Occipital lobe (tissue), 2 donors: Measurements from ENCODE around the gene NUDT16. TPM values are rescaled to one million over a fixed set of nuclear protein-coding genes. Genes with fewer than 3 reads are reported as not detected.
"Not testable (repeated sequence)": the region's sequence is repeated elsewhere in the genome, so short reads cannot be mapped to it uniquely, and the experiment has no call there.

Experiments used
- DNase-seq: peaks from one replicate; lab custom pipeline; 2025; lab: John Stamatoyannopoulos, UW
- total RNA-seq: library from RNA; depleted of rRNA; stranded (reverse); fragments of >200 nt; gene quantifications from one replicate; pipeline ENCODE4 v1.2.3, GENCODE V29; 2014

NUDT16 gene
- total RNA-seq = 15.9 TPM

DNA sequence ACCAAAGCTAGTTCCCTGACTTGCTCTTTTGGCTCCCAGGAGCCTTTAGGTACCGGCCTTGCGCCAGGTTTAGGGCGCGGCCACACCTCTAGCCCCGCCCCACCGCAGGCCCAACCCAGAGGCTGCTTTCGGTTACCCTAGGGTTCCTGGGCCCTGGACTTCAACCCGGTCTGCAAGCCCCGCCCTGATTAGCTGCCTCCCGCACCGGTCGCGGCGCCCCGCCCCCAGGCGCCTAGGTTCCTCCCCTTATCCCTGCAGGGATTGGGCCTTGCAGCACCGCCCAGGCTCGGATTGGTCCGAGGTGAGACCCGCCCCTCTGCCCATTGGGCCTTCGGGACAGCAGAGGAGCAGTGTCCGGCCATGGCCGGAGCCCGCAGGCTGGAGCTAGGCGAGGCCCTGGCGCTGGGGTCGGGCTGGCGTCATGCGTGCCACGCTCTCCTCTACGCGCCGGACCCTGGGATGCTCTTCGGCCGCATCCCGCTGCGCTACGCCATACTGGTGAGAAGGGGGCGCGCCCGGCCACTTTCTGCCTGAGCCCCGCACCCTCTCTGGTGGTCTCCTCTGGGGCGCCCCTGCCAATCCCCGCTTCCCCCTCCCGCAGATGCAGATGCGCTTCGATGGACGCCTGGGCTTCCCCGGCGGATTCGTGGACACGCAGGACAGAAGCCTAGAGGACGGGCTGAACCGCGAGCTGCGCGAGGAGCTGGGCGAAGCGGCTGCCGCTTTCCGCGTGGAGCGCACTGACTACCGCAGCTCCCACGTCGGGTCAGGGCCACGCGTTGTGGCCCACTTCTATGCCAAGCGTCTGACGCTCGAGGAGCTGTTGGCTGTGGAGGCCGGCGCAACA lies at the start of gene NUDT16:
NUDT16 (plus strand) TSS at position 330 of the 847 bp plus-strand sequence; CDS start at position 361, 31 bp downstream.
- DNase-seq = peak; percentile 99

DNA sequence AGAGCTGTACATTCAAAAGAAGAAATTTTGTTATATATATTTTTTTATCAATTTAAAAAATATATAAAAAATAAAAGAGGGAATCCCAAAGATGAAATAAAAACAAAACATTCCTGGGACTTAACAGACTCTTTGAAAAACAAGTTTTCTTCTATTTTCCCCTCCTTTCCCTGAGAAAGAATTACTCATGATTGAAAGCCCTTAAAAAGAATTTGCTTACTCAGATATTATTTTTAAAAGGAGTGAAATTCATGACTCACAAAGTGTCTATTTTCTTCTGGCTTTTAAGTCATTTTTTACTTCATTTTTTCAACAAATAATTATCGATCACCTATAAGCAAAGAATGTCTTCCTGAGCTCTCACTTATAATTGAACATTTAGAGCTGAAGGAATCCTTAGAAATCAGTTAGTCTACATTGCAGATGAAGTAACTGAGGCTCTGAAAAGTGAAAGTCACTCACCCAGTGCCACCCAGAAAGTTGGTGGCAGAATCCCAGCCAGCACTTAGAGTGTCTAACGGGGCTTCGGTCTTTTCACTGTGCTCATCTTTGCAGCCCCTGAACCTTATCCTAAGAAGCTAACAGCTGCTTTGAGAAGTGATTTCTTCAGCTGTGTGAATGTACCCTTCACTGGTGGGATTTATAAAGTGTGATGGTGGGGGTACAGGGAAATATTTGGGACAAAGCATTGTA lies 42.5 kb upstream of the NUDT16 start:
- no peak for DNase-seq

DNA sequence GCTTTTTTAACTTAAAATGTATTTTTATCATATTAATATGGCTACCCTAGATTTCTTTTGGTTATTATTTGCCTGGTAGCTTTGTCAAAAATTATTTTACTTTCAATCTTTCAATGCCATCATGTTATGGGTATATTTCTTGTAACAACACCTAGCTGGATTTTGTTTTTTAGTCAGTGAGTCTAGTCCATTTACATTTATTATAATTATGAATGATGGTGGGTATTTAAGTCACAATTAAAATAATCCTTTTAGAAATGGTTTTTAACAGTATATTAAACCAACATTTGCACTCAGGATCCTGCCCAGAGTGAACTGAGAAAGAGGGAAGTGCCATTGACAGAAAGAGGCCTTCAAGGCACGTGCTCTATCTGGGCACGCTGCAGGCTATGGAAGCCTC lies 39.8 kb upstream of the NUDT16 start:
- DNase-seq = no peak

DNA sequence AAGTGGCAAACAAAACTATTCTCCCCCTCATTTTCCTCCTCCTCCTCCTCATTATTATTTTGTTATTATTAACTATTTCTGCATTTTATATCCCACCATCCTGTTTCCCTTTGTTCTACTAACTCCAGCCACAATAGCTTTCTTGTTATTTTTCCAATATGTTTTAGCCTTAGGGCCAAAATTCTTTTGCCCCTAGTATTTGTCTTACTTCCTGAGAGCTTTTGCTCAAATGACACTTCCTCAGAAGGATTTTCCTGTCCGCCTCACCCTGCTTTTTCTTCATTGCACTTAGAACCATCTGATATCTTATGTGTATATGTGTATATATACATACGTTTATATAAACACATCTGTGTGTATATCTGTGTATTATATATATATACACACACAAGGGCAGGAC lies 32.7 kb upstream of the NUDT16 start:
- no peak for DNase-seq

DNA sequence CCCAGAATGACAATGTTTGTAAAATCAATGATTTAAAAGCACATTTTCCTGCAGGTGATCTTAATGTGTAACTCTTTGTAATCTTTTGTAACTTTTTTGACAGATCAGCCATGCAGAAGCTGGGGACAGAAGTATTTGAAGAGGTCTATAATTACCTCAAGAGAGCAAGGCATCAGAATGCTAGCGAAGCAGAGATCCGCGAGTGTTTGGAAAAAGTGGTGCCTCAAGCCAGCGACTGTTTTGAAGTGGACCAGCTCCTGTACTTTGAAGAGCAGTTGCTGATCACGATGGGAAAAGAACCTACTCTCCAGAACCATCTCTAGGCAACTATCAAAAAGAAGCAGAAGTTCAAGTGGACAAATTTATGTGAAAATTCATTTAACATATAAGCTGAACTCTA lies 32.1 kb upstream of the NUDT16 start:
- no peak for DNase-seq

DNA sequence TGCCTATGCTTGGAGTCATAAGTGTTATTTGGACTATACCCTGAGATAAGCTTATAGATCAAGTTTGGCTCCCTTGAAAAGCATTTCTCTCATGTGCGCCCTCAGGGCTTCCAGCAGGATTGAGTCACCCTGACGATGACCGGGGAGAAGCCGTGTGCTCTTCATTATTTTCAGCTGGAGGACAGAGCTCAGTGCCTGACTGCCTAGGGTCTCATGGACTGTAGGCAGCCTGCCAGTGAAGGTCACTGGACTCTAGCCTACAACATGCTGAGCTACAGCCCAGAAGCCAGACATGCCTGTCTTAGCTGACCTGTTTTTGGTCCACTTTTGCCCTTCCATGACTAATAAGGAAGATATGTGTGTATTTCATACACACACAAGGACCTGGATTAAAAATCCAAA lies 31.6 kb upstream of the NUDT16 start:
- DNase-seq = no peak

DNA sequence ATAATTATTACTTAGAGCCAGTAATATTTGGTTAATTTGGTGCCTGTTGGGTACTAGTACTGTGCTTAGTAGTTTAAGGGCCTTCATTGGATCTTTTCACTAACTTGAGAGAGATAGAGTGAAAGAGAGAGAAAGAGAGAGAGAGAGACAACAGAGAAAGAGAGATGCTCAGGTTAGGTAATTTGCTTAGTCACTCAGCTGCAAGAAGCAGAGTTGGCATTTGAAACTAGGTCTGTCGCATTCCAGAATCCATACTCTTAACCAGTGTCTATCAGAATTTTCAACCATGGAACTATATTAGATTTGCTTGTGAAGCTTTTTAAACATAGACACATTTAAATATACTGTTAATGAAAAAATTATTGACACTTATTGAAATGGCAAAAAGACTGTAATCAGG lies 31.1 kb upstream of the NUDT16 start:
- no peak for DNase-seq

DNA sequence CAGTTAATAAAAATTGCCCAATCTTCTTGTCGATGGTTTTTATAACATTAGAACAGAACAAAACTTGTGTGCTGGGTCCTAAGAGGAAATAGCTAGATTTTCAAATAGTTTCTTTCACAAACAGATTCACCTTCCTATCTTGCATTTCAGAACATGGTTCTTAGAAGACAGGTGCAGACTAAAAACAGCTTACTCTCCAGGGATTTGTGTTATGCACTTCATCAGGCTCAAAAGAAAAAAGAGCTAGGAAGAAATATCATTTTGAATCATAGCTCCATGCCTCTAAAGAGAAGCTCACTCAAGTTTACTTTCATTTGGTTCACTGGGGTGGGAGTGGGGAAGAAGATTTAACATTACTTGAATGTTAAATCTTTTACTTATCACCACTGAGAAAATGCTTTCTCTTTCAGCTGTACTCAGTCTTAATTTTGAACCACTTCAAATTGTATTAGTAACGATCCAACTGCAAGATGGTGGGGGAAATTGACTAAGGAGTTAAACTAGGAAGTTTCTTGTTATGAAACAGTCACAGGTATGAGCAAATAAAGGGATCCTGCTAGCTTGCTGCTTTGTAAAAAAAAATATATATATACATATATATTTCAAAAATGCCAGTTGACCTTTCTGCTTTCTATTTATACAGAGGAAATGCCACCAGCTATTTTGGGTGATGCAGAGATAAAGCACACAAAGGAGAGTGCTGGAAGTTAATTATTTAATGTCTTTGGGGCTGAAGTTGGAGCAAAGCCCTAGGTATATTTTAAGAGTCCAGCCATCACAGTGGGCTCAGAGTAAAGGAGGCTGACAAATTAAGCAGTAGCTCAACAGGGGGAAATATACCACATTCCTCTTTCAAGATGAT lies 28.3 kb upstream of the NUDT16 start:
- DNase-seq = no peak

DNA sequence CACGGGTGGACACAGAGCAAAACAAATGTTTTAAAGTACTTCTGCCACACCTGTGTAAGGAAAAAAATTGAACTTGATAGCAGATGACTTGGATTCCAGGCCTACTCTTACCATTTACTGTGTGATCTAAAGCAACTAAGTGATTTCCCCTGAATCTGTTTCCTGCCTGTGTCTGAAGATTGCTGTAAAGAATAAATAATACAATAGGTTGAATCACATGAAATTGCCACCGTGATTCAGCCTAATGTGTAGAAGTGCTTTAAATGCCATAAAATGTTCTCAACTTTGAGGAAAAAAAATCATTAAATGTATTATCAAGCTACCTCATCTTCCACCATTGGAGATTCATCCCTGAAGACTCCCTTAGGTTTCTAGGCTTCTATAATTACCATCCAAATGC lies 27.6 kb upstream of the NUDT16 start:
- no peak for DNase-seq

DNA sequence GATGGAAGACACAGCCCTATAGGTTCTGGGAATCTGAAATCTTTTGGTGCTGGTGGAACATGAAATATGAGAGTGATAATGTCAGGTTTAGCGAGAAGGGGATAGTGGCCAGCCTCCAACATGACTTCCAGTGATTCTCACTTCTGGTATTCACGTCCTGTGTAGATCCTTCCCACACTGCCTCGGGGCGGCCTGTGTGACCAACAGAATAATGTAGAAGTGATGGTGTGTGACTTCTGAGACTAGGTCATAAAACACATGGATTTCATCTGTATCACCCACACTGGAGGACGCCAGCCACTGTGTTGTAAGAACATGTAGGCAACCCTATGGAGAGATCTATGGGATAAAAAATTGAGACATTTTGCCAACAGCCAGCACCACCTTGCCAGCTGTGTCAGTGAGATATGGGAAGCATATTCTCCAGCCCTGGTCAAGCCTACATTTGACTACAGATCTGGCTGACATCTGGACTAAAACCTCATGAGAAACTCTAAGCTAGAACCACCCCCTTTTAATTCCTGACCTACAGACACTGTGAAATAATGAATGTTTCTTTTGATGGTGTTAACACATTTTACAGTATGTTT lies 25.5 kb upstream of the NUDT16 start:
- DNase-seq = no peak

DNA sequence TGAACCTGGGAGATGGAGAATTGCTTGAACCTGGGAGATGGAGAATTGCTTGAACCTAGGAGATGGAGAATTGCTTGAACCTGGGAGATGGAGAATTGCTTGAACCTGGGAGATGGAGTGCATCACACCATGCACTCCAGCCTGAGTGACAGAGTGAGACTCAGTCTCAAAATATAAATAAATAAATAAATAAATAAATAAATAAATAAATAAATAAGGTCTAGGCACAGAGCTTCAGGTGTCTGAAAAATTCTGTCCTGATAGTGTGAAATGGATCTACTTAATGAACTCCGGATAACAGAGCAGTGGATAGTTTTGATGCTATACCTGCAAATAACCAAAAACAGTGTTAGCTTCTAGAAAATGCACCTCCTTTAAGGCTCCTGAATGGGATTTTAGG lies 24.3 kb upstream of the NUDT16 start:
- DNase-seq = no peak

DNA sequence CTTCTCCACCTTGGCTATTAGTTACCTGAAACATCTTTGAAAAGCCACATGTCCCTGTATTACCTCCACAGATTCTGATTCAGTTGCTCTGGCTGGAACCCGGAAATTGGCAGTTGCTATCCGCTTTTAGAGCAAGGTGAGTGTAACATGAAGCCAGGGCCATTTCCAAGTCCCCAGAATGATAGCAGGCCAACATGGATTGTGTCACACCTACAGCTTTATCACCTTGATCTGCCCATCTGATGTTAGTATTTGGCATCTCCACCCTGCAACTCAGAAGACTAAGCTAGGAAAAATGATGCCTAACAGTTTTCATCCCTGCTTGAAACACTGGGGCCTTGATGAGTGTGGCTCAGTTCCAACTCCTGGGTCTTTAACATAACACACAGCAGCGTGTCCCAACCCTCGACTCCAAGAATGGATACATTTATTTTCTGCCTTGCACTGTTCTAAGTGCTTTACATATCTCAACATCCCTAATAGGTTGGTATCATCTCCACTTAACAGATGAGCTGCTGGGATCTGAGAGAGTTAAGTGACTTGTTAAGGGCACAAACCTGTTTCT lies 21.3 kb upstream of the NUDT16 start:
- peak; percentile 4 for DNase-seq

DNA sequence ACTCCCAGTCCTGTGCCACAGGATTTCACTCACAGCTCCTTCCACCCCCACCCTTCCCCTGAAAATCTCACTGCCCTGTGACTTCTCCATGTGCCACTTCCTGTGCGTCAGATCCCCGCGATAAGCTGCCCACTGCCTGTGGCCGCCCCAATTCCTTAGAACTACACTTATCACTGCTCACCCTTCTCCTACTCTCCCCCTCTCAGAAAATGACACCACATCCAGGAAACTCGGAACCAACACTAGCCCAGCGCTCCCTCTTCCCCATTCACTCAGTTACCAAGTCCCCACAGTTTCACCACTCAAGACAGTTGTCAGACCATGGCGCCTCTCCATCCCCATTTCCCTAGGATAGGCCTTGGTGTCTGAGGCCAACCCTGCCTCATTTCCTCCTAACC lies 20.5 kb upstream of the NUDT16 start:
- peak; percentile 12 for DNase-seq

DNA sequence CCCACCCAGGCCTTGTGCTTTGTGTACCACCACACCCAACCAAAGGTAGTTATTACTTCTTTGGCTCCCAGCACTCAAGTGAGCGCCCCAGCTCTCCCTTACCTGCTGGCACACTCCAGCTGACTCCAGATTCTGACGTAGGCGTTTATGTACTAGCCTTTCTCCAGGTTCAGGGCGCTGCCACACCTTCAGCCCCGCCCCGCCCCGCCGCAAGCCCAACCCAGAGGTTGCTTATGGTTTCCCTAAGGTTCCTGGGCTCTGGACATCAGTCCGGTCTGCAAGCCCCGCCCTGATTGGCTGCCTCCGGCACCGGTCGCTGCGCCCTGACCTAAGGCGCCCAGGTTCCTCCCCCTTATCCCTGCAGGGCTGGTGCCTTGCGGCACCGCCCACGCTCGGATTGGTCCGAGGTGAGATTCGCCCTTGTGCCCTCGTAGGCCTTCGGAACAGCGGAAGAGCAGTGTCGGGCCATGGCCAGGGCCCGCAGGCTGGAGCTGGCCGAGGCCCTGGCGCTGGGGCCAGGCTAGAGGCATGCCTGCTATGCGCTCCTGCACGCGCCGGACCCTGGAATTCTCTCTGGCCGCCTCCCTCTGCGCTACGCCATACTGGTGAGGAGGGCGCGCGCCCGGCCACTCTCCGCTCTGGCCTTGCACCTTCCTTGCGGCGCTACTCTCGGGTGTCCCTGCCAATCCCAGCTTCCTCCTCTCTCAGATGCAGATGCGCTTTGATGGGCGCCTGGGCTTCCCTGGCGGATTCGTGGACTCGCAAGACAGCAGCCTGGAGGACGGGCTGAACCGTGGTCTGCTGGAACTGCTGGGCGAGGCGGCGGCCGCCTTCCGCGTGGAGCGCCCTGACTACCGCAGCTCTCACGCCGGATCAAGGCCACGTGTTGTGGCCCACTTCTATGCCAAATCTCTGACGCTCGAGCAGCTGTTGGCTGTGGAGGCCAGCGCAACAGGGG lies 19.8 kb upstream of the NUDT16 start:
- DNase-seq = peak; percentile 66

DNA sequence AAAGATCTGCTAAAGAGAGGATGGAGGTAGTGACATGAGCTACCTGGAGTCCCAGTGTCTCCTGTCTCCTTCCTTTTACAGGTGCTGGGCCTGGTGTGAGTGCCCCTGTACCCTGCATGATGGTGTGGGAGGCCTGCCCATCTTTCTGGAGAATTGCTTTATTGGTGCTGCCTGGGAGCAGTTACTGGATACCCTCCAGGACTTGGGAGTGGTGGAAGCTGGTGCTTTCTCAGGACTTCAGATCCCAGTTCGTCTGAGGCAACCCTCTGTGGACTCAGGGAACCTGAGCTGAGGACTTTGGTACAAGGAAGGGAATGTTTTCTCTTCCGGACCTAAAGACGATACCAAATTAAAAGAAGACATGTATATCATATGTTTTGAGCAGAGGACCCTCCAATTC lies 18.3 kb upstream of the NUDT16 start:
- DNase-seq = no peak

DNA sequence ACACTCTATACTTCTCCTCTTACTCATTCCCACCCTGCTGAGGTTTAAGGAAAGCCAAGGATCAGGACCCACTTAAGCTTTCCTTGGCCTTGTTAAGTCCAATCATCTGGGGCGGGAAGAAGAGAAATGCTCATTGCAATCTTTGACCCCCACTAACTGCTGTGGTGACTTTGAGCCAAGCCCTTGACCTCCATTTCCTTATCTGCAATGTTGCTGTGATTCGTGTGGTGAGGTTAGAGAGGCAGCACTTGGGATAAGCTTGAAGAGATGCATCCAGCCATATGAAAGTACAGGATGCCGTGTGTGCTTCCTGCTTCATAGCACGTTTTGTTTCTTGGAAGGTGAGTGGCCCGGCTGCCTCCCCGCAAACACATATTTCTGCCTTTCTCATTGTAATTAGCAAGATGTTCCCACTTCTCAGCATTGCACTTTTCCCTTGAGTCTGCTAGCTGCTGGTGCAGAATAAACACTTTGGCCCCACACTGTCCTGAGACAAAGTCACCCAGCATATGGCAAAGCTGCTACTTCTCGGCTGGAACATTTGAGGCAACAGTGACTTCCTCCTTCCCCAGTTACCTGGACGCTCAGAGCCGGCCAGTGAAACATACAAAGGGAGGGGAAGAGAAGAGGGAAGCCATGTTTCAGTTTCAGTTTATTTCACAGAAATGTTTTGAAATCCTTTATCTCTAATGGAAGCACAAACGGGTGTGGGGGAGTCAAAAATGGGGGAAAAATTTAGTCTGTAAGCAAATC lies 10.5 kb upstream of the NUDT16 start:
- no peak for DNase-seq

DNA sequence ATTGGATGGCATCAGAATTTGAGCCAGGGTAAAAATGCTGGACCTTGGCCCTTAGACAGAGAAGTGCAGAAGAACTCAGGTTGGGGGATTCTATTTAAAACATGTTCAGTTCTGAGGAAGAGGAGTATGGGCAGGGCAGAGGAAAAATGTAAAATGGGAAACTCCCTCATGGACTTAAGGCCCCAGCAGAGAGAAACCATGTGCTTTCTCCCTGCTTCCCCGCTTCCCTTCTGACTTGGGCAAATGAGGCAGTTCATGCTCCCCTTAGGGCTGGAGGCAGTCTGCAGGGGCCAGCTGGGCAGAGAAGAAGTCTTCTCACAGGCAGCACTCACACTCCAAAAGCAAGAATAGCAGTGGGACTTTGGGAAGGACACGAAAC lies 9.9 kb upstream of the NUDT16 start:
- no peak for DNase-seq

DNA sequence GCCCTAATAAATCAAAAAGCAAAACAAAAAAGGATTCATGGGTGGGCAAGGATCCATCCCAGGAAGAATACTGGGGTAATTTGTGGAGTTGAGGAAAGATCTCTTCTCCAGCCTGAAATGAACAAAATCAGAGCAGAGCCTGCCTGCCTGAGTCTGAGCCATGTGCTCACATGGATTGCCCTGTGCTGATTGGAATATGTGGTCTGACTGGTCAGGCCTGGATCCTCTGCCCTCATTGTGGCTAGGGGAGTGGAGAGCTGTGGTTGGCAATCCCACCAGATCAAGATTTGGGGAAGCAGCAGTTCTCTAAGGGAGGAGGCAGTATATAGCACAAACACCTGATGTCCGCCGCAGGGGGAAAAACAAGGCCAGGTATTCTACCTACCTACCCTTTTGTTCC lies 6.8 kb upstream of the NUDT16 start:
- no peak for DNase-seq

DNA sequence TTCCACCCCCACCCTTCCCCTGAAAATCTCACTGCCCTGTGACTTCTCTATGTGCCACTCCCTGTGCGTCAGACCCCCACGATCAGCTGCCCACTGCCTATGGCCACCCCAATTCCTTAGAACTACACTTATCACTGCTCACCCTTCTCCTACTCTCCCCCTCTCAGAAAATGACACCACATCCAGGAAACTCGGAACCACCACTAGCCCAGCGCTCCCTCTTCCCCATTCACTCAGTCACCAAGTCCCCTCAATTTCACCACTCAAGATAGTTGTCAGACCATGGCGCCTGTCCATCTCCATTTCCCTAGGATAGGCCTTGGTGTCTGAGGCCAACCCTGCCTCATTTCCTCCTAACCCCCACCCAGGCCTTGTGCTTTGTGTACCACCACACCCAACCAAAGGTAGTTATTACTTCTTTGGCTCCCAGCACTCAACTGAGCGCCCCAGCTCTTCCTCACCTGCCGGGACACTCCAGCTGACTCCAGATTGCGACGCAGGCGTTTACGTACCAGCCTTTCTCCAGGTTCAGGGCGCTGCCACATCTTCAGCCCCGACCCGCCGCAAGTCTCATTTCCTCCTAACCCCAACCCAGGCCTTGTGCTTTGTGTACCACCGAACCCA lies 641 bp upstream of the NUDT16 start:
- not testable (repeated sequence) for DNase-seq
